ENCODE measurements around the gene KRTAP9-4. TPM values are rescaled to one million over a fixed set of nuclear protein-coding genes. Genes with fewer than 3 reads are reported as not detected.
"Not testable (repeated sequence)": the region's sequence is repeated elsewhere in the genome, so short reads cannot be mapped to it uniquely, and the experiment has no call there.

The KRTAP9-4 gene
- polyA plus RNA-seq, 1 donor: not detected

DNA sequence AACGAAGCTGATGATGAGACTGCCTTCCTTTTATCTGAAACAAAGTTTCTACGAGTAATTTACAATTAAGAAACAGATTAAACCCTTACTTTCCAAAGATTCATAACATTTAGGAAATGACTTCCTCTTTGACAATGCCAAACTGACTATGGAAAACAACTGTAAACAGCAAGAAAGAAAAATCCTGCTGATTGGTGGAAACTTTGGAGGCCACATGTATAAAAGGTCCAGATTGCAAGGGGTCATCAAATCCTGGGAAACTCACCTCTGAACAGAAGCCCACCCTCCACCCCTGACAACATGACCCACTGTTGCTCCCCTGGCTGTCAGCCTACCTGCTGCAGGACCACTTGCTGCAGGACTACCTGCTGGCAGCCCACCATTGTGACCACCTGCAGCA lies 15.6 kb downstream of the KRTAP9-4 start, which contains the start of gene KRTAP9-6:
Gene KRTAP9-6, plus strand, starts transcription at position 301 of the 400 bp plus-strand sequence. Its CDS starts 0 bp downstream, at position 301.
- no peak for DNase-seq

GRCh38 chr17:41267711-41268110 lies 18.2 kb downstream of the KRTAP9-4 start:
- no peak for DNase-seq

- not testable (repeated sequence) for DNase-seq
These were observed 21.8 kb downstream of the KRTAP9-4 start for GRCh38 chr17:41271323-41271722.

- DNase-seq: no peak
These were observed 22.4 kb downstream of the KRTAP9-4 start for GRCh38 chr17:41271858-41272257.

DNA sequence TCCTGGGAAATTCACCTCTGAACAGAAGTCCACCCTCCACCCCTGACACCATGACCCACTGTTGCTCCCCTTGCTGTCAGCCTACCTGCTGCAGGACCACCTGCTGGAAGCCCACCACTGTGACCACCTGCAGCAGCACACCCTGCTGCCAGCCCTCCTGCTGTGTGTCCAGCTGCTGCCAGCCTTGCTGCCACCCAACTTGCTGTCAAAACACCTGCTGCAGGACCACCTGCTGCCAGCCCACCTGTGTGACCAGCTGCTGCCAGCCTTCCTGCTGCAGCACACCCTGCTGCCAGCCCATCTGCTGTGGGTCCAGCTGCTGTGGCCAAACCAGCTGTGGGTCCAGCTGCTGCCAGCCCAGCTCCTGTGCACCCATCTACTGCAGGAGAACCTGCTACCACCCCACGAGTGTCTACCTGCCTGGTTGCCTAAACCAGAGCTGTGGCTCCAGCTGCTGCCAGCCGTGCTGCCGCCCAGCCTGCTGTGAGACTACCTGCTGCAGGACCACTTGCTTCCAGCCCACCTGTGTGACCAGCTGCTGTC lies 26.2 kb downstream of the KRTAP9-4 start, which contains the start of gene KRTAP9-7:
Gene KRTAP9-7, plus strand, starts transcription at position 51 of the 543 bp plus-strand sequence. Its CDS starts 0 bp downstream, at position 51.
- DNase-seq: not testable (repeated sequence)

- DNase-seq: no peak
These were observed 28.9 kb downstream of the KRTAP9-4 start for GRCh38 chr17:41278176-41278955.

DNA sequence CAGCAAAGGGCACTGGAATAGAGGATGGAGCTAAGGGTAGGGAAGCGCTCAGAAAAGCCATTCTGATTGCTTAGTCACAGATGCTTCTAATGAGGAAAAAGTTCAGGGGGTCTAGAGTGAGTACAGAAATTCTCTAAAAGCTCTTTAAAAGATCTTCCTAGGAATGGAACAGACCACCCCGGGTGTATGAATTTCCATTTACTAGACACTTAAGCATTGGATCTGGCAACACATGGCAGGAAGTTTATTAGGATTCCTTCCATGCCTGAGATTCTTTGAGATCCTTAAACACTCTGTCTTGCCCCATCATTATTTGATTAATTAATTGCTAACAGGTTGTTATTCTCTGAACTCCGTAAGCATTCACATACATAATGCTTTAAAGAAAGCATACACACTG lies 34.6 kb downstream of the KRTAP9-4 start:
- DNase-seq: no peak

- no peak for DNase-seq
These were observed 35.1 kb downstream of the KRTAP9-4 start for GRCh38 chr17:41284546-41284945.

- DNase-seq: no peak
These were observed 37.6 kb downstream of the KRTAP9-4 start for GRCh38 chr17:41287050-41287449.

DNA sequence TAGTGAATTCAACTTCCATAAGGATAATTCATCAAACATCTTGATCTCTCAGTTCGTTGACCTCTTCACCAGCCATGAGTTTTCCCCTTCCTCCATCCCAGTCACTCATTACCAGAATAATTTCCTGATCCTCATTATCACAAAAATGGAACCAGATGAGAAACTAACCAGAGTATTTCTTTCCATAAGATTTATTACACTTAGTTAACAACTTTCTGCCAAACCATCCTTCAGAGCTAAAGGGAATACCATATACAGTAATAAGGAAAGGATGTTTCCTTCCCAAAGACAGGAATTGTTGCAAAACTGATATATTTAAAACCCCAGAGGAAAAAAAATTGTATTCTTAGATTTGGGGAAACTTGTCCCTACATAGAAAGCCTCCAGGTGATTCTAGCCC lies 44.5 kb downstream of the KRTAP9-4 start:
- no peak for DNase-seq

DNA sequence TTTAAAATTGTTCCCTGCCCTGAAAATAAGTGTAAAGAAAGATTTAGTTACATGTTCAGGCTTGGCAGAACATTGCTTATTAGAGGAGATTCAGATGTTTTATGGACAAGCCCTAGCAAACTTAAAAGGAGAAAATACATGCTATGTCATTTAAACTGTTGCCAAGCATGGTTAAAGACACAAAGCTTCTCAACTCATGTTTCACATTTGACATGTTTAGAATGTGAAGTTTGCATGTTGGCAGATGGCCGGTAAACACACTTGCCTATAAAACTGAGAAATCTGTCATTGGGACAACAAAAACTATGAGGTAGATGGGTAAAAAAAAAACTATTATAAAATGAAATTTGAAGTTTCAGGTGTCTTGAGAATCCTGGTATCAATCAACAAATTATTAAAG lies 47.4 kb downstream of the KRTAP9-4 start:
- DNase-seq: no peak

- DNase-seq: no peak
These were observed 49.1 kb downstream of the KRTAP9-4 start for GRCh38 chr17:41298458-41299135.

Other genes starting within 250 kb of the KRTAP9-4 start
- gene KRTAP3-2, start 249.8 kb upstream of the KRTAP9-4 start, polyA plus RNA-seq (ENCODE audit: insufficient read length): 0.28 TPM
- not detected for gene KRTAP3-1, start 240.6 kb upstream of the KRTAP9-4 start, polyA plus RNA-seq (ENCODE audit: insufficient read length)
- gene KRTAP1-5, start 222.5 kb upstream of the KRTAP9-4 start, polyA plus RNA-seq (ENCODE audit: insufficient read length): not detected
- gene KRTAP1-4, start 219.5 kb upstream of the KRTAP9-4 start, polyA plus RNA-seq (ENCODE audit: insufficient read length): not detected
- gene KRTAP1-3, start 214.8 kb upstream of the KRTAP9-4 start, polyA plus RNA-seq (ENCODE audit: insufficient read length): not detected
- not detected for gene KRTAP1-1, start 208.2 kb upstream of the KRTAP9-4 start, polyA plus RNA-seq (ENCODE audit: insufficient read length)
- not detected for gene KRTAP2-1, start 202.4 kb upstream of the KRTAP9-4 start, polyA plus RNA-seq (ENCODE audit: insufficient read length)
- gene KRTAP2-2, start 194.5 kb upstream of the KRTAP9-4 start, polyA plus RNA-seq (ENCODE audit: insufficient read length): not detected
- gene KRTAP2-3, start 189.6 kb upstream of the KRTAP9-4 start, polyA plus RNA-seq (ENCODE audit: insufficient read length): not detected
- gene KRTAP2-4, start 183.8 kb upstream of the KRTAP9-4 start, polyA plus RNA-seq (ENCODE audit: insufficient read length): not detected
- gene KRTAP4-7, start 165.5 kb upstream of the KRTAP9-4 start, polyA plus RNA-seq (ENCODE audit: insufficient read length): not detected
- gene KRTAP4-8, start 151.5 kb upstream of the KRTAP9-4 start, polyA plus RNA-seq (ENCODE audit: insufficient read length): not detected
- not detected for gene KRTAP4-16, start 147.5 kb upstream of the KRTAP9-4 start, polyA plus RNA-seq (ENCODE audit: insufficient read length)
- not detected for gene KRTAP4-9, start 144.3 kb upstream of the KRTAP9-4 start, polyA plus RNA-seq (ENCODE audit: insufficient read length)
- not detected for gene KRTAP4-11, start 131.3 kb upstream of the KRTAP9-4 start, polyA plus RNA-seq (ENCODE audit: insufficient read length)
- not detected for gene KRTAP4-12, start 125.5 kb upstream of the KRTAP9-4 start, polyA plus RNA-seq (ENCODE audit: insufficient read length)
- gene KRTAP4-6, start 109.1 kb upstream of the KRTAP9-4 start, polyA plus RNA-seq (ENCODE audit: insufficient read length): not detected
- gene KRTAP4-5, start 99.9 kb upstream of the KRTAP9-4 start, polyA plus RNA-seq (ENCODE audit: insufficient read length): not detected
- not detected for gene KRTAP4-4, start 88.9 kb upstream of the KRTAP9-4 start, polyA plus RNA-seq (ENCODE audit: insufficient read length)
- not detected for gene KRTAP4-3, start 81.5 kb upstream of the KRTAP9-4 start, polyA plus RNA-seq (ENCODE audit: insufficient read length)
- not detected for gene KRTAP4-2, start 71.5 kb upstream of the KRTAP9-4 start, polyA plus RNA-seq (ENCODE audit: insufficient read length)
- not detected for gene KRTAP4-1, start 64.8 kb upstream of the KRTAP9-4 start, polyA plus RNA-seq (ENCODE audit: insufficient read length)
- gene KRTAP9-1, start 59.8 kb upstream of the KRTAP9-4 start, polyA plus RNA-seq (ENCODE audit: insufficient read length): not detected
- gene KRTAP9-2, start 23.0 kb upstream of the KRTAP9-4 start, polyA plus RNA-seq (ENCODE audit: insufficient read length): not detected
- gene KRTAP9-3, start 17.2 kb upstream of the KRTAP9-4 start, polyA plus RNA-seq (ENCODE audit: insufficient read length): not detected
- gene KRTAP9-8, start 11.7 kb upstream of the KRTAP9-4 start, polyA plus RNA-seq (ENCODE audit: insufficient read length): not detected
- not detected for gene KRTAP9-9, start 5.7 kb downstream of the KRTAP9-4 start, polyA plus RNA-seq (ENCODE audit: insufficient read length)
- gene KRTAP9-6, start 15.7 kb downstream of the KRTAP9-4 start, polyA plus RNA-seq (ENCODE audit: insufficient read length): 0.30 TPM
- gene KRTAP9-7, start 26.0 kb downstream of the KRTAP9-4 start, polyA plus RNA-seq (ENCODE audit: insufficient read length): not detected
- not detected for gene KRTAP29-1, start 53.2 kb downstream of the KRTAP9-4 start, polyA plus RNA-seq (ENCODE audit: insufficient read length)
- gene KRTAP16-1, start 59.6 kb downstream of the KRTAP9-4 start, polyA plus RNA-seq (ENCODE audit: insufficient read length): not detected
- gene KRTAP17-1, start 66.0 kb downstream of the KRTAP9-4 start, polyA plus RNA-seq (ENCODE audit: insufficient read length): not detected
- not detected for gene KRT33A, start 101.1 kb downstream of the KRTAP9-4 start, polyA plus RNA-seq (ENCODE audit: insufficient read length)
- not detected for gene KRT33B, start 120.1 kb downstream of the KRTAP9-4 start, polyA plus RNA-seq (ENCODE audit: insufficient read length)
- gene KRT34, start 132.6 kb downstream of the KRTAP9-4 start, polyA plus RNA-seq (ENCODE audit: insufficient read length): not detected
- gene KRT31, start 147.9 kb downstream of the KRTAP9-4 start, polyA plus RNA-seq (ENCODE audit: insufficient read length): 2.3 TPM
- not detected for gene KRT37, start 174.9 kb downstream of the KRTAP9-4 start, polyA plus RNA-seq (ENCODE audit: insufficient read length)
- not detected for gene KRT38, start 191.3 kb downstream of the KRTAP9-4 start, polyA plus RNA-seq (ENCODE audit: insufficient read length)
- gene KRT32, start 217.7 kb downstream of the KRTAP9-4 start, polyA plus RNA-seq (ENCODE audit: insufficient read length): not detected
- not detected for gene KRT35, start 231.5 kb downstream of the KRTAP9-4 start, polyA plus RNA-seq (ENCODE audit: insufficient read length)
- gene KRT36, start 240.2 kb downstream of the KRTAP9-4 start, polyA plus RNA-seq (ENCODE audit: insufficient read length): not detected

All from hindlimb muscle (tissue), 1 donor.